Peyer's patch (tissue), 4 donors: ENCODE data around the gene MAGI2. TPM values are rescaled to one million over a fixed set of nuclear protein-coding genes. Genes with fewer than 3 reads are reported as not detected.

Experiments
- DNase-seq, 3 donors: peaks; one replicate each; pipeline ENCODE4 v3.0.0-alpha.2; 2017 to 2019
- H3K27ac ChIP-seq, 4 donors: fragments of 200-600 bp; sonication (generic); one replicate each; pipeline ENCODE4 v1.5.1; 2016 to 2019
- H3K27me3 ChIP-seq, 2 donors: fragments of 200-600 bp; sonication (generic); one replicate each; pipeline ENCODE4 v1.5.1; 2019
- H3K36me3 ChIP-seq, 3 donors: fragments of 200-600 bp; sonication (generic); one replicate each; pipeline ENCODE4 v1.5.1; 2016 to 2019
- H3K4me1 ChIP-seq, 4 donors: fragments of 200-600 bp; sonication (generic); one replicate each; pipeline ENCODE4 v1.5.1; 2016 to 2019
- H3K4me3 ChIP-seq, 4 donors: fragments of 200-600 bp; sonication (generic); 1 replicate in 3 of 4; 2 replicates in 1 of 4; pipeline ENCODE4 v1.5.1; 2016 to 2019; ENCODE audit warnings: mild to moderate bottlenecking in 1 of 4
- H3K9me3 ChIP-seq, 4 donors: fragments of 200-600 bp; sonication (generic); one replicate each; pipeline ENCODE4 v1.5.1; 2016 to 2019; ENCODE audit warnings: mild to moderate bottlenecking in 1 of 4
- CTCF ChIP-seq, 6 experiments: fragments of 450-650 bp in 4 of 6; fragments of 200-600 bp in 2 of 6; sonication (generic) in 1 of 6; IDR thresholded peaks; one replicate each; pipeline ENCODE4 v1.5.1; 2017 to 2019; ENCODE audit warnings: antibody characterized with exemption in 6 of 6, mild to moderate bottlenecking in 3 of 6, moderate library complexity in 1 of 6
- POLR2A ChIP-seq, 2 donors: fragments of 450-650 bp; IDR thresholded peaks; one replicate each; pipeline ENCODE4 v1.5.1; 2017; ENCODE audit warnings: antibody characterized with exemption in 2 of 2, mild to moderate bottlenecking in 2 of 2, moderate library complexity in 2 of 2
- total RNA-seq, 4 donors: library from RNA; depleted of rRNA; stranded (reverse); fragments of >200 nt; gene quantifications; one replicate each; pipeline ENCODE4 v1.1.0, GENCODE V29; 2016

The MAGI2 gene
- total RNA-seq, 4 donors from 2014 or later, result 1.6 to 12.4 (median 2.8) TPM

GRCh38 chr7:78041423-78041822, 1412.0 kb downstream of the MAGI2 start:
- Histone ChIP-seq H3K27ac (no peak overlapping the region), H3K9me3 (no peaks in the 10 kb centered on the region), H3K36me3 (no peaks in the 10 kb centered on the region), H3K27me3 (no peaks in the 10 kb centered on the region), H3K4me1 (no peaks in the 10 kb centered on the region), H3K4me3 (no peak overlapping the region)
- no peak for TF ChIP-seq CTCF (IDR thresholded peaks at IDR 0.05)
- no peak for TF ChIP-seq POLR2A (IDR thresholded peaks at IDR 0.05)
- no peak for DNase-seq

GRCh38 chr7:78039790-78040776, 1413.4 kb downstream of the MAGI2 start:
- TF ChIP-seq POLR2A (IDR thresholded peaks at IDR 0.05) (no peak), CTCF (IDR thresholded peaks at IDR 0.05) (peak; percentile 39 to 79 (median 50))

GRCh38 chr7:78038465-78039080, 1414.9 kb downstream of the MAGI2 start:
- DNase-seq, result no peak
- H3K4me3 ChIP-seq, result no peak overlapping the region
- TF ChIP-seq POLR2A (IDR thresholded peaks at IDR 0.05), result no peak
- no peak for TF ChIP-seq CTCF (IDR thresholded peaks at IDR 0.05)
- no peak overlapping the region for H3K27ac ChIP-seq
- no peaks in the 10 kb centered on the region for H3K36me3 ChIP-seq
- H3K9me3 ChIP-seq, result no peaks in the 10 kb centered on the region
- no peaks in the 10 kb centered on the region for H3K4me1 ChIP-seq
- H3K27me3 ChIP-seq, result no peaks in the 10 kb centered on the region

More at GRCh38 chr7:78039790-78040776, 1413.4 kb downstream of the MAGI2 start:
- Histone ChIP-seq H3K4me1 (no peaks in the 10 kb centered on the region), H3K36me3 (no peaks in the 10 kb centered on the region), H3K4me3 (no peak overlapping the region), H3K9me3 (no peaks in the 10 kb centered on the region), H3K27ac (no peak overlapping the region), H3K27me3 (no peaks in the 10 kb centered on the region)
- DNase-seq, result peak; percentile 20 to 68 (median 55)

GRCh38 chr7:78037603-78038002, 1415.9 kb downstream of the MAGI2 start:
- H3K4me1 ChIP-seq, result no peaks in the 10 kb centered on the region
- DNase-seq, result no peak
- H3K27me3 ChIP-seq, result no peaks in the 10 kb centered on the region
- H3K36me3 ChIP-seq, result no peaks in the 10 kb centered on the region
- no peak overlapping the region for H3K27ac ChIP-seq
- no peaks in the 10 kb centered on the region for H3K9me3 ChIP-seq
- no peak overlapping the region for H3K4me3 ChIP-seq
- TF ChIP-seq POLR2A (IDR thresholded peaks at IDR 0.05) (no peak), CTCF (IDR thresholded peaks at IDR 0.05) (no peak)

GRCh38 chr7:78033410-78033809, 1420.1 kb downstream of the MAGI2 start:
- no peak for DNase-seq
- H3K4me1 ChIP-seq, result no peaks in the 10 kb centered on the region
- no peaks in the 10 kb centered on the region for H3K27me3 ChIP-seq
- TF ChIP-seq POLR2A (IDR thresholded peaks at IDR 0.05), result no peak
- no peak for TF ChIP-seq CTCF (IDR thresholded peaks at IDR 0.05)
- H3K36me3 ChIP-seq, result no peaks in the 10 kb centered on the region
- no peak overlapping the region for H3K27ac ChIP-seq
- no peaks in the 10 kb centered on the region for H3K9me3 ChIP-seq
- no peak overlapping the region for H3K4me3 ChIP-seq
